ENCODE data around the gene C21orf91.
A peak's percentile ranks its signal among the peaks of the same experiment; 100 is the strongest.

Gene C21orf91

DNA sequence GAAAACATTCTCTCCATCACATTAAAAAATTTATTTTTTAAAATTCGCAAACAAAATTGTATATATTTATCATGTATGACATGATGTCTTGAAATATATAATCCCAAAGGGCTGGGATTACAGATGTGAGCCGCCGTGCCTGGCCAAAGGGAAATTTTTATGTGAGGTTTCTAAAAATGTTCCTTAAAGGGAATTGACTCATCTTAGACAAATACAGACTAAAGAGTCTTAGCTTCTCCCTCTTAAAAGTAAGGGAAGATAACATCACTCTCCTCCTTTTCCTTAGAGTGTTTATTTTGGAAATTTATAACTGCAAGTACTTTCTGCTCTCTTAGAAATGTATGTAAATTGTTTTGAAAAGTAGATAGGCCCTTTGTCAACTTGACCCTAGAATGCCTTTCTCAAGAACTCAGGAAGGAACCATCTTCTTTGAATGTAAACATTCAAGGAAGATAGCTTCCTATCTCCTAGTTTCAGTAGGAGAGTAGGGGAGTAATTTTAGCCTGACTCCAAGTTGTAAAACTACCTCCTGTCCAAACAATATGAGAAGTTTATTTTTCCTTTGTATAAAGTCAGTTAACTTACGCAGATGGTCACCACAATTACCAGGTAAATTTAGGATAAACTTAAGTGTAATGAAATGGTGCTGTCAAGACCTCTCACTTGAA, 59.5 kb downstream of the C21orf91 start:
- no peak overlapping the region; the same call in 1 of the 2 replicates for H3K27ac ChIP-seq (replicated peaks)
- H3K4me3 ChIP-seq (replicated peaks; ENCODE audit: insufficient read depth, low read length), result no peak overlapping the region
- H3K27me3 ChIP-seq (ENCODE audit: insufficient read depth, poor library complexity, severe bottlenecking), result no peaks in the 10 kb centered on the region
- TF ChIP-seq POLR2AphosphoS5 (IDR thresholded peaks at IDR 0.05; ENCODE audit: low read depth) (no peak), SPI1 (IDR thresholded peaks at IDR 0.05; ENCODE audit: borderline replicate concordance, low read depth) (no peak), GABPA (IDR thresholded peaks at IDR 0.05; ENCODE audit: low read depth) (no peak)
- TF ChIP-seq, protein P1, sequence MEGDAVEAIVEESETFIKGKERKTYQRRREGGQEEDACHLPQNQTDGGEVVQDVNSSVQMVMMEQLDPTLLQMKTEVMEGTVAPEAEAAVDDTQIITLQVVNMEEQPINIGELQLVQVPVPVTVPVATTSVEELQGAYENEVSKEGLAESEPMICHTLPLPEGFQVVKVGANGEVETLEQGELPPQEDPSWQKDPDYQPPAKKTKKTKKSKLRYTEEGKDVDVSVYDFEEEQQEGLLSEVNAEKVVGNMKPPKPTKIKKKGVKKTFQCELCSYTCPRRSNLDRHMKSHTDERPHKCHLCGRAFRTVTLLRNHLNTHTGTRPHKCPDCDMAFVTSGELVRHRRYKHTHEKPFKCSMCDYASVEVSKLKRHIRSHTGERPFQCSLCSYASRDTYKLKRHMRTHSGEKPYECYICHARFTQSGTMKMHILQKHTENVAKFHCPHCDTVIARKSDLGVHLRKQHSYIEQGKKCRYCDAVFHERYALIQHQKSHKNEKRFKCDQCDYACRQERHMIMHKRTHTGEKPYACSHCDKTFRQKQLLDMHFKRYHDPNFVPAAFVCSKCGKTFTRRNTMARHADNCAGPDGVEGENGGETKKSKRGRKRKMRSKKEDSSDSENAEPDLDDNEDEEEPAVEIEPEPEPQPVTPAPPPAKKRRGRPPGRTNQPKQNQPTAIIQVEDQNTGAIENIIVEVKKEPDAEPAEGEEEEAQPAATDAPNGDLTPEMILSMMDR (IDR thresholded peaks at IDR 0.05; ENCODE audit: insufficient read depth, low read length), result no peak
- TF ChIP-seq, protein P2, sequence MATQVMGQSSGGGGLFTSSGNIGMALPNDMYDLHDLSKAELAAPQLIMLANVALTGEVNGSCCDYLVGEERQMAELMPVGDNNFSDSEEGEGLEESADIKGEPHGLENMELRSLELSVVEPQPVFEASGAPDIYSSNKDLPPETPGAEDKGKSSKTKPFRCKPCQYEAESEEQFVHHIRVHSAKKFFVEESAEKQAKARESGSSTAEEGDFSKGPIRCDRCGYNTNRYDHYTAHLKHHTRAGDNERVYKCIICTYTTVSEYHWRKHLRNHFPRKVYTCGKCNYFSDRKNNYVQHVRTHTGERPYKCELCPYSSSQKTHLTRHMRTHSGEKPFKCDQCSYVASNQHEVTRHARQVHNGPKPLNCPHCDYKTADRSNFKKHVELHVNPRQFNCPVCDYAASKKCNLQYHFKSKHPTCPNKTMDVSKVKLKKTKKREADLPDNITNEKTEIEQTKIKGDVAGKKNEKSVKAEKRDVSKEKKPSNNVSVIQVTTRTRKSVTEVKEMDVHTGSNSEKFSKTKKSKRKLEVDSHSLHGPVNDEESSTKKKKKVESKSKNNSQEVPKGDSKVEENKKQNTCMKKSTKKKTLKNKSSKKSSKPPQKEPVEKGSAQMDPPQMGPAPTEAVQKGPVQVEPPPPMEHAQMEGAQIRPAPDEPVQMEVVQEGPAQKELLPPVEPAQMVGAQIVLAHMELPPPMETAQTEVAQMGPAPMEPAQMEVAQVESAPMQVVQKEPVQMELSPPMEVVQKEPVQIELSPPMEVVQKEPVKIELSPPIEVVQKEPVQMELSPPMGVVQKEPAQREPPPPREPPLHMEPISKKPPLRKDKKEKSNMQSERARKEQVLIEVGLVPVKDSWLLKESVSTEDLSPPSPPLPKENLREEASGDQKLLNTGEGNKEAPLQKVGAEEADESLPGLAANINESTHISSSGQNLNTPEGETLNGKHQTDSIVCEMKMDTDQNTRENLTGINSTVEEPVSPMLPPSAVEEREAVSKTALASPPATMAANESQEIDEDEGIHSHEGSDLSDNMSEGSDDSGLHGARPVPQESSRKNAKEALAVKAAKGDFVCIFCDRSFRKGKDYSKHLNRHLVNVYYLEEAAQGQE (IDR thresholded peaks at IDR 0.05; ENCODE audit: insufficient replicate concordance, low read depth), result no peak
- DNase-seq (ENCODE audit: low read depth in 1 of 2, low spot score in 1 of 2), result no peak

DNA sequence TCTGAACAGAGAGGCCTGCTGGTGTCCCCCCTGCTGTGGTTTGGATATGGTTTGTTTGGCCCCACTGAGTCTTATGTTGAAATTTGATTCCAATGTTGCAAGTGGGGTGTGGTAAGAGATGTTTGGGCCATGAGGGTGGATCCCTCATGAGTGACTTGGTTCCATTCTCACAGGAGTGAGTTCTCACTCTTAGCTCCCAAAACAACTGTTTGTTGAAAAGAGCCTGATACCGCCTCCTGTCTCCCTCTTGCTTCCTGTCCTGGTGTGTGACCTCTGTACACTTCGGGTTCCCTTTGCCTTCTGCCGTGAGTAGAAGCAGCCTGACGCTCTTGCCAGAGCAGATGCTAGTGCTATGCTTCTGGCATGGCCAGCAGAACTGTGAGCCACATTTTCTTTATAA, 60.5 kb downstream of the C21orf91 start:
- Histone ChIP-seq H3K4me3 (replicated peaks; ENCODE audit: insufficient read depth, low read length) (no peak overlapping the region), H3K27me3 (ENCODE audit: insufficient read depth, poor library complexity, severe bottlenecking) (no peaks in the 10 kb centered on the region), H3K27ac (replicated peaks) (no peak overlapping the region; the same call in 1 of the 2 replicates)
- DNase-seq (ENCODE audit: low read depth in 1 of 2, low spot score in 1 of 2), result peak; percentile 45 to 53
- TF ChIP-seq, protein P2 (IDR thresholded peaks at IDR 0.05; ENCODE audit: insufficient replicate concordance, low read depth), result no peak
- TF ChIP-seq, protein P1 (IDR thresholded peaks at IDR 0.05; ENCODE audit: insufficient read depth, low read length), result no peak
- TF ChIP-seq POLR2AphosphoS5 (IDR thresholded peaks at IDR 0.05; ENCODE audit: low read depth), result no peak

DNA sequence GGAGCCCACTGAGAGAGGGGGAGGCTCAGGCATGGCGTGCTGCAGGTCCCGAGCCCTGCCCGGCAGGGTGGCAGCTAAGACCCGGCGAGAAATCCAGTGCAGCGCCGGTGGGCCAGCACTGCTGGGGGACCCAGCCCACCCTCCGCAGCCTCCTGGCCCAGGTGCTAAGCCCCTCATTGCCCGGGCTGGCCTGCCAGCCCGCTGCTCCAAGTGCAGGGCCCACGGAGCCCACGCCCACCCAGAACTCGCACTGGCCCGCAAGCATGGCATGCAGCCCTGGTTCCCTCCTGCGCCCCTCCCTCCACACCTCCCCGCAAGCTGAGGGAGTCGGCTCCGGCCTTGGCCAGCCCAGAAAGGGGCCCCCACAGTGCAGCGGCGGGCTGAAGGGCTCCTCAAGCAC, 61.5 kb downstream of the C21orf91 start:
- Histone ChIP-seq H3K4me3 (replicated peaks; ENCODE audit: insufficient read depth, low read length) (no peak overlapping the region), H3K27me3 (ENCODE audit: insufficient read depth, poor library complexity, severe bottlenecking) (no peaks in the 10 kb centered on the region), H3K27ac (replicated peaks) (no peak overlapping the region)
- TF ChIP-seq SPI1 (IDR thresholded peaks at IDR 0.05; ENCODE audit: borderline replicate concordance, low read depth) (no peak), GABPA (IDR thresholded peaks at IDR 0.05; ENCODE audit: low read depth) (no peak), POLR2AphosphoS5 (IDR thresholded peaks at IDR 0.05; ENCODE audit: low read depth) (no peak)
- TF ChIP-seq, protein P2 (IDR thresholded peaks at IDR 0.05; ENCODE audit: insufficient replicate concordance, low read depth), result no peak
- TF ChIP-seq, protein P1 (IDR thresholded peaks at IDR 0.05; ENCODE audit: insufficient read depth, low read length), result no peak
- DNase-seq (ENCODE audit: low read depth in 1 of 2, low spot score in 1 of 2), result no peak

All from HL-60 (cell line).